IPS DF 4.7 (cell line): ENCODE results near the gene CFAP43.

Experiments
- DNase-seq: peaks from one replicate; pipeline ENCODE4 v3.0.0-alpha.2; 2013; ENCODE audit warnings: low spot score; ENCODE audit errors: extremely low read depth

The CFAP43 gene

DNA sequence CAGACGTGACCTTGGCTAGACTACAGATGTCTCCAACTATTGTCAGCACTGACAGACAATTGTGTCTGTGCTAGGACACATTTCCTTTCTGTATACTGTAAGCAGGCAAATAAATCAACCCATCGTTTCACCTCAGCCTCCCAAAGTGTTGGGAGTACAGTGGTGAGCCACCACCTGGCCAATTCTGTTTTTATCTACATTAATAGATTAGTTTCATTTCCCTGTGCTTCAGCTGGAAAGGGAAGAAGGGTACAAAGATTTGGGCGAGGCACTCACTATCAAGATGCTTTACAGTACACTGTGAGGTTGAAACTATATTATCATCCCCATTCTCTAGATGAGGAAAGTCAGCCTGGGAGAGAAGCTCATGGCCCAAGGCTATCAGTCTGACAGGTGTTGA is 88.3 kb downstream of the CFAP43 start:
- no peak for DNase-seq

DNA sequence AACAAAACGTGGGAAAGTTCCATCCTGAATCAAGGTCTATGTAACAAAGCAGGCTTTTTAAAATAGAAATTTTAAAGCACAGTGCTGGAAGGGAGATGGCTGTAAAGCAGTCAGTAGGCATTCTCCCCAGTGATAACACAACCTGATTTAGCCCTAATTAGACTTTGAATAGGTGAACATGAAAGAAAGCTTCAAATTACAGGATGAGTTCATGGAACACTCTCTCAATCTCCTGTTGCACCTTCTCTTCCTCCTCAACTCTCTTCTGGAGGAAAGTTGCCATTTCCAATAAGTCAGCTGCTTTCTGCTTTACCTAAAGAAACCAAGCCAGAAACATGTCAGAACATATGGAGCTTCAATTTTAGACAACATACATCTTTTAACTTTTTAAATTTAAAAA is 90.1 kb downstream of the CFAP43 start:
- no peak for DNase-seq

DNA sequence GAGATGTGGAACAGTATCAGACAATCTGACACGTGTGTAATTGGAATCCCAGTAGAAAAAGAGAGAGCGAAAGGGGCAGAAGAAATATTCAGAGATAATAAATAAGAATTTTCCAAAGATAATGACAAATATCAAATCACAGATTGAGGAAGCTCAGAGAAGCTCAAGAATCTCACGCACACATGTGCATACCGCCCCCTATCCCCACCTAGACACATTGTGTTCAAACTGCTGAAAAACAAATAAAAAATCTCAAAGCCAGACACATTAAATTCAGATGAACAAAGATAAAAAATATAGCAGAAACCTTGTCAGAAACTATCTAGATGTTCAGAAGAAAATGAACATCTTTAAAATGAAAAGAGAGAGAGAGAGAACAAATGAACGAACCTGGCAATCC is 92.9 kb downstream of the CFAP43 start:
- DNase-seq = no peak

DNA sequence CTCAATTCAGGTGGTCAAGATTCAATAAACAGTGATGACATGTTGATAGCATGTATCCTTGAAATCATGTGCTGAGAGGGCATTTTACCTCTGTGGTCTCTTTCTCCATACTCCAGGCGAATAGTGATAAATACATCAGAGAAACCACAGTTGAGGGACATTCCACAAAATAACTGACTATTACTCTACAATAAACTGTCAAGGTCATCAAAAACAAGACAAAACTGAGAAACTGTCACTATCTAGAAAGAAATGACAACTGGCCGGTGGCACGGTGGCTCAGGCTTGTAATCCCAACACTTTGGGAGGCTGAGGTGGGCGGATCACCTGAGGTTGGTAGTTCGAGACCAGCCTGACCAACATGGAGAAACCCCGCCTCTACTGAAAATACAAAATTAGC is 94.0 kb downstream of the CFAP43 start:
- DNase-seq = no peak

DNA sequence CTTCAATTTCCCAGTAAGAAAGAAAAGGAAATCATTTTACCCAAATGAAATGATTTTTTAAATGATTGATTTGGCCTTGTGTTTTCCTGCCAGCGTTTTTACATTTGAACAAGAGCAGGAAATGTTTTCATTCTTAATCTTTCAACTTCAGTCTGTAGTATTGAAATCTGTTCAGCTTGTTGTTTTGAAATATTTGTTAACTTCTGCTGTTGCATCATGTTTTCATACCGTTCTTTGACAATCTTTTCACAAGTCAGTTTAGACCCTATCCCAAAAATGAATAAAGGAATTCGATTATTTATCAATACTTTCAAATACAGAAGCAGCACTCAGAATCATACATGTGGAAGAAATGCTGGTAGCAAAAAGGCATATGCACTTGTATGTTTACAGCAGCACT is 102.1 kb downstream of the CFAP43 start:
- DNase-seq = no peak

DNA sequence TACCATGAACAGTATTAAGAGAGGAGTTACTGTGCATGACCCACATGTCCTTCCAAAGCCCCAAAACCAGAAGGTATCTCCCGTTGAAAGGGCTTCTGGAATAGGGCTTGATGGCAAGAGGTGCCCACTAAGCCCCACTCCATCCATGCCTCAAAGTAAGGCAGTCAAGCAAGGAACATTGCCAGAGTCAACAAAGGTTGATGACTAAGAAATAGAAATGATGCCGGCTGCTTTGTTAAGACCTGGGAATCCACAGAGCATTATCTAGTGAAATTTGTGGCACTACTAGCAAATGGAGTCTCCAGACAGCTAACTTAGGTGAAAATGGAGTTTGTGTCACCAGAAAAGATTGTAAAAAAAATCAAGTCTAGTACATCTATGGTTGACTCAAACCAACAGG is 104.0 kb downstream of the CFAP43 start:
- no peak for DNase-seq

DNA sequence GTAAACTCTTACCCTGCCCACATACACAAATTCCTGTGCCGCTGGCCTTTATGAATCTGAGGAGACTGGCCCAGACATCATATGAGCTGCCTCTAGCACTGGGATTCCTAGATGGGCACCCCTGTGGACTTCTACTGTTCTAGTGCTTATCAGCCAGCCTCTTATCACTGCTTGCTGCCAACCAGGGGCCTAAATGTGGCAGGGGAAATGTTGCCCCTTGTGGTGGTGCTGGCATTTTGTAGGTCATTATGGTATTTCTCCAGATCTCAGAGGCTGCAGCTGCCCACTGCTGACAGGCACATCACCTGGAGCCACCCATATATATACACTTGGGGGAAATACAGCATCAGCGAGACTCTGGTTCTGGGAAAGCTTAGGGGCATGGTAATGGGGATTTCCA is 104.8 kb downstream of the CFAP43 start:
- no peak for DNase-seq

DNA sequence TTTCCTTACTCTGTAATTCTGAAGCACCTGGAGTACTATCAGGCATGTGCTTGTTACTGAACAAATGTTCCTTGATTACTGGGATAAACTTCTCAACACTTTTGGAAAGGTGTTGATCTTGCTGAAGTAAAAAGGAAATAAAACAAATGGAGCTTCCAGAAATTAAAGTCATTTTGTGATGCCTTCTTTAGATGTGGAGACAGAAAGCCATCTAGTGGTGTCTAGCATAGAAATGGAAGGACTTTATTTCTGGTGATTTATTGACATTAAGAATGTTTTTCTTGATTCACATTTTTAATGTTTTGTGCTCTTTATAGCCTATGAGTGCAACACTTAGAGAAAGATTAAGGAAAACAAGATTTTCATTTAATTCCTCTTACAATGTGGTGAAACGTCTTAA is 108.8 kb downstream of the CFAP43 start:
- no peak for DNase-seq

DNA sequence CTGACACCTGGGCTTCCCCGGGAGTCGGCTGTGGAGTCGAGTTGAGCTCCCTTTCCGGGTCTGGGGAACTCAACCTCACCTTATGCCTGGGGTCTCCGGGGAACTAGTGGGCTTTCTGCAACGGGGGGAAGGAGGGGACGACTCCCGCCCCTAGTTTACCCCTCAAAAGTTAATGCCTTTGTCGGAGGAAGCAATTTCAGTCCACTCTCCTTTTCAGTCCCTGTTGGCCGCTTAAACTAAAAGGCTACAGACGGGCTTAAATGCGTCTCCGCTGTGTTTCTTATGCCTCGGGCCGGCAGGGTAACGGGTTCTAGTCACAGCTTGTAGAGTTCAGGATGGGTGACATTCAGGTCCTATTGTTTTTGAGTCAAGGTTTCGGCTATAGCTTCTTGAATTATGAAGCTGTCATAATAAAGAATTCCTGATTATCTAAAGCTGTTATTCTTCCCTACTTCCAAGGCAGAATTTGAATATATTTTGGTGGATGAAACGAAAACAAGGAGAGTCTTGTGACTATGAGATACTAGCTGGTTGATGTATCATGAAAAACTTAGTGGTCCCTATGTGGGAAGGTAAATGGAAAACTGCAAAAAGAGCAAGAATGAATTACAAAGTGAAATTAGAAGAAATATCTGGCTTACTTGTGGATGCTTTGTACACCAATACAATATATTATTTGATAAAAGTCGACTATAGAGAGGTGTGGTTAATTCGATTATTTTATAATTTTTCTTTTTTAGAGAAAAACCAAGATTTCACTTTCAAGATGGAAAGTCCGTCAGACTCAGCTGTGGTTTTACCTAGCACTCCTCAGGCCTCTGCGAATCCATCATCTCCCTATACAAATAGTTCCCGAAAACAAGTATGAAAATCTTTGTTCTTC is 109.7 kb downstream of the CFAP43 start:
- DNase-seq = no peak

DNA sequence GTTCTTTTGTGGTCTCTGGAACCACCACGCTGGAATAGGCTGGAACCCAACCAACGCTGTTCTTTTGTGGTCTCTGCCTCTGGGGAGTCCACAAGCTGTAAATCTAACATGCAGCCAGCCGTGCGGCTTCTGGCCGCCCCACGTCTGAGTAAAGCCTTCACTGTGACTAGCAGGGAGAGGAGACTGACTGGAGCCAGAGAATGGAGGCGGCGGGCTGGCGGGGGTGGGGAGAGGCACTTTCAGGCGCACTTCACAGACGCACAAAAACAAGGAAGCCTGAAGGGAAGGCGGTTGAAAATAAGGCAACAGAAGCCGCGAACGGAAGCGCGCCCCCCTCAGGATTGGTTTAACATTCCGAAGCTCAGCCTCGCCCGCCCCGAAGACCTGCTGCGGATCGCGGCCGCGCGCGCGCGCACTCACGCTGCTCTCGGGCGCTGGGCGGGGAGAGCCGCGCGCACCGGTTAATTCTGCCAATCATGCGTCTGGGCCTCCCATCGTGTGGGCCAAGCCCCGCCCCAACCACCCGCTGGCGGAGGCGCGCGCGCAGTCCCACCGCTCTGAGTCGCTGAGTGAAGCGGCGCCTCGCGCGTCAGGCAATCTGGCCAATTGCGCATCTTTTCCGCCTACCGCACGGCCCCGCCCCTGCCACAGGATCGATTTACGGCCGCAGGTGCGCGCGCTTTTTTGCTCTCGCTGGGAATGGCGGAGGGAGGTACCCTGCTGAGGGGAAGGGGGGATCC is 110.5 kb downstream of the CFAP43 start, which contains the start of gene SFR1:
Gene SFR1 (plus strand): TSS at position 687 of the 740 bp plus-strand sequence. CDS start 13 bp downstream, at position 700.
- peak; percentile 88 for DNase-seq

DNA sequence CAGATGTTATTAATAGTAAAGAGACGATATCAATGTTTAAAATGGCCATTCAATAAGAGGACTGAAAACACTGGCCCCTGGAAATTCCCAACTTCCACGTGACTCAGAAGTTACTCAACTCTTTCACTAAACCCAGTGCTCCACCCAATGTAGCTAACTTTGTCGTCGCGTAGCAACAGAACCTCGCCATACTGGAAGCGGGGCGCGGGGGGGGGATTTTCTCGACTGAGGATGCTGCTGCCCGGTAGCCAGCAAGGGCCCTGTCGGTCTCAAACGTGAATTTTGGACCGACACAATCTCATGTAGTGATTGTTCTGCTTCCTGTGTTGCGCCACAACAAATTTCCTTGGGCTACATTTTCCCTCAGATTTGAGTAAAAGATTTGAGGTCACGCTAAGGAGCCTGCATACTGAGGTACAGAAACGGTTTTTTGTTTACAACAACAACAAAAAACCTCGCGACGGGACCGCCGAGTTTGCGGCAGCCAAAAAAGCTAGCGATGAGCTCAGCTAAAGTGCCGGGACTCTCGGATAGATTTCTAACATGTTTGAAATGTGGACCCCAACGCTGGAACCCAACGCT is 111.2 kb downstream of the CFAP43 start:
- DNase-seq = no peak

DNA sequence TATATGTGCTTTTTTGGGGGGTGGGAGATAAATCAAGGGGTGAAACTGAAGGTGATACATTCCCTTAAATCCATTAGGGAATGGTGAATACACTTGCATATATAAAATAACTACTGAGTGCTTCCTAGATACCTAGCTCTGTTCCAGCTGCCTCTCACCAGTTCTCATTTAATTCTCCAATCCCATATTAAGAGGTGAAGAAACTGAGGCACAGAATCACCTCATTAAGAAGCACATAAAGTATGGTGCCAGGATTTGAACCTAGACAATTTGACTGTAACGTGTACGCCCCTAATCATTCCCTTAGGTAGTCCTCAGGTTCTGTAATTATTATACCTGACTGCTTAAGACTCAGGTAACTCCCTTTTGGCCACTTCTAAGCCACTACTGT is 111.7 kb downstream of the CFAP43 start:
- no peak for DNase-seq

DNA sequence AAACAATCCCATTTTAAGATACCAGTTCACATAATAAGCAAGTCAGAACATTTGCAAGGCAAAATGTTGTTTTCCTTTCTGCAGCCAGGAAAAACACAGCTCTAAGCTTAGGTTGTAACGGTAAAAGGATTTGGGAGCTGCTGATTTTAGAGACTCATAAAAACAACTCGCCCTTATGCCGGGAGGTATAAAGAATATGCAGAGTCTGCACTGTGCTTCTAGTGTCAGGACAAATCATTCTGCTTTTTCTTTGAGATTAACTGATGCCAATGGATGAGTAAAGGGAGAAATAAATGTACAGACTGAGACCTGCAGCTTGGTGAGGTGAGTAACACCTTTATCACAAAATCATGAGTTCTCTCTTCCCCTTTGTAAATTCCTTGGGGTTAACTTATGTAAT is 112.2 kb downstream of the CFAP43 start:
- no peak for DNase-seq

DNA sequence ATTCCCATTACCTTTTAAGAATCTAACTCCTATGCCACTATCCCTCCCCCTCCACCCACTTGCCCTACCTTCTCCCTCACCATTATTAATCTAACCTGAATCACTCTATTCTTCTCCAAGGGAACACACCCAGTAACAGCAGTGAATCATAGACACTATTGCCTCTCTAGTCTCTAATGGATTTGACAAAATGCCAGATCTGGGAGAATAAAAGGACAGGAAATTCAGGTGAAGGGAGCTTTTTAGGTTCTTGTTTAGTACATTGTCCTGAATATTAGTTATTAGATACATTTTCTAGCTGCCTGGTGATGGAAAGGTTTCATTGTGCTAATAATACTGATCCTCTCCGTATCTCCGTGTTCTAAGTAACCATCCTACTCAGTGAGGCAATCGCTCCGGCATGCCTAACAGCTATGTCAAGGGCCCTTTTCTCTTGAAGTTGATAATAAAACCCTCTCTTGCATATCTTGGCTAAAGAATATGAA is 114.3 kb downstream of the CFAP43 start:
- DNase-seq = no peak

DNA sequence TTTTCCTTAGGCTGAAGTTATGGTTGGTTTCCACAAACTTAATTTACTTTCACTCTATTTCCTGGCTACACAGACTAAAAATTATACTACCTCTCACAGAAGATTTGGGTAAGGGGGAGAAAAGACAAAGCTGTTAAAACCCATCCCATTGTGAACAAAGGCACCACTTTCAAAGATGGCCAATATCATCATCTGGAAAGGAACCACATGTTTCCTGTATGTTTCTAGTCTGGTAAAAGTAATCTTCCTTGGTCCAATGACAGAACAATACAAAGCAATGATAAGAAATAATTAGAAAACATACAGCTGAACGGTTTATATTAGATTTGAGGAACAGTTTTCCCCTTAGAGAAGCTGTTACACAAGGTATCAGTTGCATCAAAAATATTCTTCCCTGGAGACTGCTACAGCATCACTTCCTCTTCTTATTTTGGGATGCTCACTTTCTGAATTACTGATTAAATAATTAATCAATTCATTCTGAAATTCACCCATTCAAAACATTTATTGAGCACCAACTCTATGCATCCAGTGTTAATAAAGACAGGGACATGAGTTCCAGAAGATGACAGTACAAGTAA is 118.7 kb downstream of the CFAP43 start:
- no peak for DNase-seq

DNA sequence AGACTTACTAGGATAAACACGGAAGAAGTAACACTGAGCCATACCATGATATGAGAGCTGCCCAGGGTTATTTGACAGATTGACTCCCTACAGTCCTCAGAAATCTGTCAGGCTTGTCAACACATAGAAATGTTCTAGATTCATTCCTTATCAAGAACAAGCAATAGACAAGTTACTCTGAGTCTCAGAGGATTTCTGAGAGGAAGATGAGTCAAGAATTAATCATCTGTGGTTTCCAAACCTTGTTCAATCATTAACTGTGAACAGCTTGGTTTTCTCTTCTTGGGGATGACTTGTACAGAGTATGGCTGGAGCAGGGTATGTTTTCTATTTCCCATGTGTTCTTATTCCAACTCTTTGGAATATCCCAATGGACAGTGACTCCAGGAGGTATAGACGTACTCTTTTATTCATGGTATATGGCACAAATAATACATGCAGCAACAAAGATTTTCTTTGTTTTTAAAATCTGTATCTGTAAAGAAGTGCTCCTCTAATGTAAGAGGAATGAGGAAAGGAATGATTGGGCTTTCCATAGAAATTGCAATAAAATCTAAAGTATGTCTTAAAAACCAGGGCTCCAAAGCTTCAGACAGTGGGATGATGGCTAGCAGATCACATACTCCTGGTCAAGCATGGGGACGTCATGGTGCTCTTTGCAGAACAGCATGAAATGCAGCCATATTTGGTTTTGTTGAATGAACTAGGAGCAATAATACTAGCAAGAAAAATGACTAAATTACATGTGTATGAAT is 122.1 kb downstream of the CFAP43 start:
- no peak for DNase-seq

DNA sequence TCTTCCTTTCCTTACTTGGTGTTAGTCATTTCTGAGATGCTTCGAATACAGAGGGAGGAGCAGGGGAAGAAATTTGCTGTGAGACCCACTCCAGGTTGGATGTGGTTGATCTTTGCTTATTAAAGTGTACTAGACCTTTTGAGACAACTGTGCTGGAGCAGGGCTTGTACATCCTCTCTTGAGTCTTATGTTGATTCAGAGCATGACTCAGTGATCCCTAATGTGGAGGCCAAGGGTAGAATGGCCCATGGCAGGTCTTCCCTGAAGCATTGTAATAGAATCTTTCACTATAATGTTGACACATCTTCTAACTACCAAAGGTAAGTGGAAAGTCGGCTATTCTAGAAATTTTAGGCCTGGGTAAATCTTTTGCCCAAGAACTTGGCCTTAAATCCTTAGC is 127.2 kb downstream of the CFAP43 start:
- no peak for DNase-seq

DNA sequence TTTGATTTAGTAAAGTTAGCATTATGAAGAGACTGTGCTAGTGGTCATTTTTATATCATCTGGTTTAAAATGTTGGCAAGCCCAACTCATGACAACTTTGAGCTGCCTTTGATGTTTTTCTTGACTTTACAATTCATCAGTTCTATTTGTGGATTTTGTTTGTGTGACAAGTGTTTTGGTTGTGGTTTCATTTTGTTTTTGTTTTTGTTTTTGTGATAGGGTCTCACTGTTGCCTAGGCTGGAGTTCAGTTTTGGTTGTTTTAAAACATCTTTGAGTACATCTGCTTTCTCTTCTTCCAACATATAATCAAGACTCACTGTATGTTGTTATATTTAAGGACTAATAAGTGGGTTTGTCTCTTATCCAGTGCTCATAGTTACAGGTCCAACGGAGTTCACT is 127.7 kb downstream of the CFAP43 start:
- no peak for DNase-seq

DNA sequence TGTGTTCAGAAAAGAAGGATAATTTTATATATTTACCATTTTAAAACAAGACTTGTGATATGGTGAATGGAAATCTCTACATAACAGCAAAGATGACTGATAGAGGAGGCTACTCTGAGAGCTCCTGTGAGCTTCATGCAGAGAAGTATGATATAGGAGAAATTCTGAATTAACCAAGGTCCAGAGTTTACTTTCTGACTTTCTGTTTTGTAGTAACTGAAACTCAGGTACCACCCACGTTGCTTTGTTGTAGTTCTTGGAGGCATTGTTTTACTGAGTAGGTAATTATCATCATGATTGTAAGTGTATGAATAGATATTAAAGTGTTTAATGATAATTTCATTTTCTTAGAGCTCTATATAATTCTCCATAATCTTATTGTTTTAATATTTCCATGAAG is 128.2 kb downstream of the CFAP43 start:
- DNase-seq = no peak

DNA sequence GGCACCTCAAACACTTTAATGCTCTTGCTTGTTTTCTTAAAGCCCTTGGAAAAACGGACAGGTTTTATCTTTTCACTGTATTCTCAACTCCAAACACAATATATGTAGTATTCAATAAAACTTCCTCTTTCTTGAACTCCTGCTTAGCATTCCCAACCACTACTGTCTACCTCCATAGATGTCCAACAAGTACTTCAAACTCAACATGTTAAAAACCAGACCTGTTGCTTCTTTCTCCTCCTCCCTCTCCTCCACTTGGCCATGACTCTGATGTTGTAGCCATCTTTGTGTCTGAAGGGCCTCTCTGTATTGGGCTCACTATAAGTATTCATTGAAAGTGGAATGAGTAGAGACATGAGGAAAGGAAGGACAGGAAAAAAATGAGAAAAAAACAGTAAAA is 130.3 kb downstream of the CFAP43 start:
- no peak for DNase-seq

DNA sequence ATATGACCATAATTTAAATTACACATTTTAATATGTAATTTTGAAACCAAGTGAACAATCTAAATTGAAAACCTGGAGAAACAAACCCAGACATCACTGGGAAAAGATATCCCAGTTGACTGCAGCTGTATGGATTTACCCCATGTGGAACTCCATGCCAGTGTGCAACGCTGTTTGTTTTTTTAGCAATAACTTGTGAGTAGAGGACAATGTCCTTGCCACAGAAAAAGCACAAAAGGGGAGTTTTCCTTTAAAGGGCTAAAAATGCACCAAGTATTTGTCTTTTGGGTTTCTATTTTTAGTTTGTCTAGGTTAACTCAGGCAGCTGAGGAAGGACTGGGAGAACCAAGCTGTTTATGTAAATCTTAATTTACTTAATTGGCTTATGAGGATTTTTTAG is 131.4 kb downstream of the CFAP43 start:
- DNase-seq = no peak
